HG03060 (cell line): ENCODE results near the gene DCP1B.

ENCODE experiments used
- ATAC-seq: cut with Tn5 transposase; IDR thresholded peaks from one replicate; pipeline ENCODE4 v1.9.1; 2021; ENCODE audit warnings: low read depth, moderate number of reproducible peaks; ENCODE audit not compliant: unreplicated experiment

The DCP1B gene

DNA sequence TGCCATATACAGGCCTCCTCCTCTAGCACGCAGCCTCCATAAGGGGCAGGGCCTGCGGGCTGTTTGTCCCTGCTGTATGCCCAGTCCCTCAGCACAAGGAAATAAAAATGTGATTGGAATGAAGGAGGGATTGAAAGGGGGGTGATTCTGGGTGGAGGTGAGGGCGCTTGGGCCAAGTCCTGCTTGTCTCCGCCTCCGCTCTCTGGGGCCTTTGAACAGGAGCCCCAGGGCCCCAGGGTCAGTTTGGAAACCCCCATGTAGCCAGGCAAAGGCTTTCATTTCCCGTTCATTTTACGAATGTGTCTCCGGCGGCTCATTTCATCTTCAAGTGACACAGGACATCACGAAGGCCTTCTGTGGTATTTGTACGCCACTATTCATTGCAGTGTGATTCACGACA is 81.3 kb downstream of the DCP1B start:
- ATAC-seq = no peak

DNA sequence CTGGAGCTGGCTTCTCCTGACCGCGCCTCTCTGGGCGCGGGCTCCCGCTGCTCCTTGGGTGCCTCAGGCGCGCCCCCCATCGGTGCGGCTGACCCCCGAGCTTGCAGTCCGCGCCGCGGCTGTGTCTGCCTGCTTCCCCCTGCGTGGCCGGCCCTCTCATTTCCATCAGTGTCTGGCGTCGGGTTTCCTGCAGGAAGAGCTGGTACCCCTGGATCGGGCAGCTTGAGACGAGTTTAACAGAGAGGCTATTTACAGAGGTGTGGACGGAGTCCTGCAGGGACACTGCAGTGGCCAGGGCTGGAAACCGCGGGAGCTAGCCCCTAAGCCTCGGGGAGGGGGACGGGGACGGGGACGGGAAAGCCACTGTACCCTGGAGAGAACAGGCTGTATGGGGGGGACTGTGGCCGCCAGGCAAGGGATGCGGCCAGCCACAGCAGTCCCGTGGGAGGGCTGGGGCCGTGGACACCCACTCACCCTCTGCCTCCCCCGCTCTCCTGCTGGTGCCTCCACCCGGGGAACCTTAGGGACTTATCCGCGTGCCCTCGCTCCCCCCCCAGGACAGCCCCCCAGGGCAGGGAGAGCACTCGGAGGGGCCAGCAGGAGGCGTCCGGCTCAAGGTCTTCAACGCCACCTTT is 82.1 kb downstream of the DCP1B start:
- no peak for ATAC-seq

DNA sequence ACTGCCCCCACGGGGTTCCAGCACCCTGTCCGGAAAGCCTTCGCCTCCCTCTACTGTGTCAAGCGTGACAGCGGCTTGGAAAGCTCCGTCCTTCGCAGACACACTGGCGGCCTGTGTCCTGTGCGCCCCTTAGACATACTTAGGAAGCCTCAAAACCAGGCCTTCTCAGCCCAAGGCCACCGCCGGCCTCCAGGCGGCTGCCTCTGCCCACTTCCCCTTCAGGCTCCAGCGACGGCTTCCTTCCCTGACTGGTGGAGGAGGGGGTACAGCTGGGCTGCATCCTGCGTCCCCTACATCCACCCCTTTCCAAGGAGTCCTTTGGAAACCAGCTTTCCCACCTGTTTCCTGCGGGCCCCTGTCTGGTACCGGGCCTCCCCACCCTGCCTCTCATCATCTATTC is 83.3 kb downstream of the DCP1B start:
- no peak for ATAC-seq

DNA sequence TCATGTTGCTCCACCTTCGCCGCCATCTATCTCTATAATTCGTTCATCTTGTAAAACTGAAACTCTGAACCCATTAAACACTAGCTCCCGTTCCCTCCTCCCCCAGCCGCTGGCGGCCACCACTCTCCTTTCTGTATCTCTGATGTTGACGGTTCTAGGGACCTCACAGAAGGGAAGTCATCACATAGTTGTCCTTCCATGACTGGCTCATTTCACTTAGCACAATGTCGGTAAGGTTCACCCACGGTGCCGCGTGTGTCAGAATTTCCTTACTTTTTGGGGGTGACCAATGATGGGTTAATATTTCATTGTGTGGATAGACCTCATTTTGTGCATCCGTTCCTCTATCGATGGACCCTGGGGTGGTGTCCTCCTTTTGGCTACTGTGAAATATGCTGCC is 83.8 kb downstream of the DCP1B start:
- no peak for ATAC-seq

DNA sequence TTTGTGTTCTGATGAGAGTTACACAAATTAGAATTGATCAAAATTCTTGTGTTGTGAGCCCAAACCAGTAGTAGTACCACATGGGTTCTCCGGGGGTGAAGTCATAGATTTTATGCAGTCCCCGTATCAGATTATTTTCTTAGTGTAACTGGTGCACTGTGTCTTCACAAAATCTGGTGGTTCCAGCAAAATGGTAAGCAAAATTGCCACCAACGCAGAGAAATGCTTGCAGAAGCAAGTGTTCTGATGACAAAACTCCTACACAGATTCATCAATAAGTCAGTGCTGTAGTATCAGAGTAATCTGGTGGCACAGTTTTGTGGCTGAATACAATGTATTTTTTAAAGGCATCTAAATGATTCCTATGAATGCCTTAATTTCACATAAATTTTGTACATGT is 84.5 kb downstream of the DCP1B start:
- ATAC-seq = no peak

DNA sequence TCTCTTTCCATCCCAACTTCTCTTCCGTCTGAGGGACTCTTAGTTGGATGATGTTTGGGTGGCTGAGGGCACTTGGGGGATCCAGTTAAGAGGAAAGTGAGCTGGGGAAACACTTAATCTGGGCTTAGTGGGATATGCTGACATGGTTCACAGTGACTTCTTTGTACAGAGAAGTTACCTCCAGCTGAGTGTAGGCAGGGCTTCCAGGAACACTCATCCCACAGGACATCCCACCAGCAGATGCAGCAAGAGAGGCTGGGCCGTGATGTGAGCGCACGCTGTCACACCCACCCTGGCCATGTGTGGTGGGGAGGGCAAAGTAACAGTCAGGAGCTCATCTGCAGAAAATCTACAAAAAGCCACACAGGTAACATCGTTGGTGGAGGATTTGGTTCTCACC is 85.0 kb downstream of the DCP1B start:
- no peak for ATAC-seq

DNA sequence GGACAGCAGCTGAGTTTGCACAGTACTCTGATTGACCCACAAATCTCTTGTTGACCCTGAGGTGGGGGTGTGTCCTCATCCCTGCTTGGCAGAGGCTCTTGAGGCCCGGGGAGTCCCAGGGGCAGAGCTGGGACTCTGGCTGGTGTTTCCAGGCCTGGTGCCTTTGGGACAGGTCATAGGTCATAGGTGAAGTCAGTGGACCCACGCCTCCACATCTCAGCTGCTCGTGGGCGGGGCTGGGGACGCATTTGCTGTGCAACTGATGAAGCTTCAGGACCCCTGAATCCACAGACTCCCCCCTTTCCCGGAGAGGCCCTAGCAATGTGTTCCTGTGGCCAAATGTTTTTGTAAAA is 85.4 kb downstream of the DCP1B start:
- no peak for ATAC-seq

DNA sequence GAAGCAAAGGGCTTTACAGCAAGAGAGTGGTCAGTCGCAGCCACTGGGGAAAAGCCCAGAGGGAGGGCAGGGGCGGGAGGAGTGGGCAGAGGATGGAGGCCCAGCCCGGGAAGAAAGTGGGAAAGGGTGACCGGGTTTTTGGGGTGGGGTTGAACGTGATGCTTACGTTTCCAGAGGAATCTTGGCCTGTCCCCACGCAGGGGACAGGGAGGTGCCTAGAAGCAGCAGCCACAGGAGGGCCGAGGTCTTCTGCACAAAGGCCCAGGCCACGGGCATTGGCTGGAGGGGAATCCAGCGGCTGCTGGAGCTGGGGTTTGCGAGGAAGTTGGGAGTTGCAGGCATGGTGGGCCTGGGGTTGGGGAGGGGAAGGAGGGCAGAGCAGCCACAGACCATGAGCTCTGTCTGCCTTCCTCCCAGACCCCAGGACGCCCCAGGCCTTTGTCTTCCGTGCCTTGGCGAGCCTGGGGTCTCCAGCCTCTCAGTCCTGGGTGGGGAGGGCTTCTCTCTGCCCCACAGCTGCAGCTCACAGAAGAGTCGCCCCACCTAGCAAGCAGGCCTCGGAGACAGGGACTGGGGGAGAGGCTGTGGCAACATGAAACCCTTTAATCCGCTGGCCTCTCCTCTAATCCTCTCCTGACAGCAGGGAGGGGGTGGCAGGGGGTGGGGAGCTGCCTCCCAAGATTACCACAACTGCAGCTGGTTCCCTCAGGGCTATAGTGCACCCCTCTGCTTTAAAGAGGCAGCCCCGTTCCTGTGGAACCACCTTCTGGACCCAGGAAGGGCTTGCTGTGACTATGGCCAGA is 86.0 kb downstream of the DCP1B start, which contains the start of gene CACNA2D4:
Gene CACNA2D4 (minus strand): TSS at position 572 of the 803 bp plus-strand sequence. CDS start 179 bp downstream, at position 393.
- ATAC-seq = no peak

DNA sequence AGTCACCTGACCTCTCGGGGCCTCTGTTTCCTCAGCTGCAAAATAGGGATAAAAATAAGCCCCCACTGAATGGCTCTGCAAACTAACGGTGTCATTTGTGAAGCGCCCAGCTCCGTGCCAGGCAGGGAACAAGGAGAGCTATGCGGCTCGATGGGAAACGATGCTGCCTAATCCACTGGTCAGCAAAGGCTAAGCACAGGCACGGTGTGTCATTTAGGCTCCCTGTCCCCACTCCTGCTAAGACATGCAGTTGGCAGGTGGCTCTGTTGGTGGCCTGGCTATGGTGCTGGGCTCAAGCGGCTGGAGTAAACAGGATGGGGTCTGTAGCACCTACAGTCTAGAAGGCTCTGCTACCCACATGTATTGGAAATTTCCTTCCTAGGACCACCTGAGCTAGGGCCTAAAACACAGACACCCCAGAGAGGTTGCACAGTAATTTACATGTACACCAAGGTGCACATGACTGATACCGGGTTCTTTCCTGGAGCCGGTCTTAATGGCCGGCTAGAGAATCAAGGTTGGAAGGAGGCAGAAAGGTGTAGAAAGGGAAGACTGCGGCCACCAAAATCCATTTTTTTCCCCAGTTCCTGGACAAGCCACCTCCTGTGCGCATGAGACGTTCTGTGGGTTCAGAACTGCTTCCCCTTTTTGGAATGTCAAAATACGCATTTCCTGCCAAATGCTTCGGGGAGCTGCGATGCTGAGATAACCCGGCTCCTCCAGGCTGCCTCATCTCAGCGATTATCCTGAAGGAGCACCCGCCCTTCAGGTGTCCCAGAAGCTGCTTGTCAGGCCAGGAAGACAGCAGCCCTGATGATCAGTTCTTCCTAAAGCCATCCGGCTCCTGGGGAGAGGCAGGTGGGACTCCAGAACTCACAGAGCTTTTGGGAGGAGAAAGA is 86.8 kb downstream of the DCP1B start:
- ATAC-seq = no peak

DNA sequence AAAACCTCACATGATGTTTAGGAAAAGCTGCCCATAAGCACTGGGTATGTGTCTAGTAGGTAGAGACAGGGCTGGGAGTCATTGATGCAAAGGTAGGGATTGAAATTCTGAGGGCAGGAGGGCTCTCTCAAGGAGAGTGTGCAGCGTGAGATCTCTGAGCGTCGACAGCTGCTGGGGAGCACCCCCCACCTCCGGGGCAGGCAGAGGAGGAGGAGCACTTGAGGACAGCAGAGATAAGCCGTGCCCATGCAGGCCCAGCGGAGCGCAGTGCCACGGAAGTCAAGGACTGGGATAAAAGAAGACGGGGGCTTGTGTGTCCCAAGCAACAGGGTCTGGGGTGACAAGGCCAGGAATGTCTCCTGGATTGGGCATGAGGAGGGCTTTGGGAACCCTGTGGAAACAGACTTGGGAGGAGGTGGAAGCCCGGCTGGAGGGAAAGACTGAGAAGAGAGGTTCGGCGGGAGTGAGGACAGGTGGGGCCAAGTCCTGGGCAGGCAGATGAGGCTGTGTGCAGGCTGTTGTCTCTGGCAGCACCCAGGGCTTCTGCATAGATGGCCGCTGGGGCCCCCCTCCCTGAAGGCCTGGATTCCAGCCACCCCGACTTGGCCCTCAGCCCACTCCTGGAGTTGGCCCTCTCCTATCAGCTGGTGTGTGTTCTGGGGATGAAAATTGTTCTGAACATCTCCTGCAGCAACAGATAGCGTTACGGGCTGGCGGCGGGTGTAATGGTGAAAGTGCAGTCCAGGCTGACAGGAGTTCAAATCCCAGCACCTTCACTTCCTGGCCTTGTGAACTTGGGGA is 87.7 kb downstream of the DCP1B start:
- ATAC-seq = no peak

DNA sequence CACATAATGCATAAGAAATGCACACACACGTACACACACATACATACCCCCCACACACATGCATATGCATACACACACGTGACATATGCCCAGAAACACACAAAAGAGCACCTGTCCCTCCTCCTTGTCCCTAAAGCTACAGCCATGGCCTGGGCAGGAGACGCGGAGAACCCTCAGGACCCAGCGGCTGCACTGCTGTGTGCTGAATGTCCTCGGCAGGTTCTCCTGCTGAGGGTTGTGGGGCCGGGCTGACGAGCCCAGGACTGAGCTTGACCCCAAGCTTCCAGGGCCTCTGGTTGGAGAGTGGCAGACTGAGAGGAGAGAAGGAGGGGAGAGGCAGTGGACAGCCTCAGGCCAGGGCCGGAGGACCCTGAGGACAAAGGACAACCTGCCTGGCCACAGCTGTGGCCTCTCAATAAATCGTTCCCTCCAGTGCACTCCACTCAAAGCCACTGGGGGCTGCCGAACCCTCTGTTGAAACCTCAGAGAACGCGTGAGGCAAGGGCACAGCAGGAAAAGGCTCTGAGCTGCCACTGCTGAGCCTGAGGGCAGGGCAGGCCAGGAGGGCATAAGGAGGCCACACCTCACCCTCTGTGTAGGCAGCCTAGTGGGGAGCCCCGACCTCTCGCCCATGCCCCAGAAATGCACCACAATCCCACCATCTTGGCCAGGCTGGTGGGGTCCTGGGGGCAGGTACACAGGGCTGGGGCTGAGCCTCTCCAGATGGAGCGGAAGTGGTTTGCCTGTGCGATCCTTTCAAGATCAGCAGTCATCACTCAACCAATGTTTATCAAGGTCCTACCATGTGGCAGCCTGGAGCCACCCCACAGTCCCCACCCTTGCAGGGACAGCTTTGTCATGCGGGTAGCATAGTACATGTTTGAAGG is 88.9 kb downstream of the DCP1B start:
- ATAC-seq = no peak

DNA sequence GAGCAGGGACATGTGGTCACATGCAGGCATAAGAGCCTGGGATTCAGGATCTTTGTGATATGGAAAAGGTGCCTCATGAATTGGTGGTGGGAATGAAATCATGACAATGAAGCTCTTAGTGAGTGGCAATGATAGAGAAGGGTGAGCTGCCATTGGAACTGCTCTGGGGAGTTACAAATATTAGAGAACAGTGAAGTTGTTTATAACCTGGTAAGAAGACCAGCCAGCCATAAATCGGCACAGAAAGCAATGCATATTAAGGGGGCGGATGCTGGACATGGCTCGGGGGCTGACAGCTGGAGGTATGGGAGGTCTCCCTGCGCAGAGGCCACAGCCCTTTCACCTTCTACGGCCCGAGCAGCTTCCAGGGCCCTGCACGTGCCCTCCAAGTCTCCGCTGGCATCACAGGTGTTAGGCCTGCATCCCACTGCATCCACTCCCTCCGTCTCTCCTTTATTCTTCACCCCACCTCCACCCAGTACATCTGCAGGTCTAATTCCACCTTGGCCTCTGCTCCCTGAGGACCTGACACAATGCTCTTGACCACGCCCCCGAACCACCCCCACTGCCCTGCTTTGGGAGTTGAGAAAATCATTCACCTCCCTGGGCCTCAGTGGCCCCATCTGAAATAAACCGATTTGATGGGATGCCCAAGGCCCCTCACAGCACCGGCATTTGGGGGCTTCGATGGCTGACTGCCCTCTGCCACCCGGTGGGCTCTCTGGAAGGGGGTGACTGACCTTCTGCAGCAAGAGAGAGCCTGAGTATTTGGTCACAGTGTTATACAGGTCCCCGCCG is 89.9 kb downstream of the DCP1B start:
- no peak for ATAC-seq

DNA sequence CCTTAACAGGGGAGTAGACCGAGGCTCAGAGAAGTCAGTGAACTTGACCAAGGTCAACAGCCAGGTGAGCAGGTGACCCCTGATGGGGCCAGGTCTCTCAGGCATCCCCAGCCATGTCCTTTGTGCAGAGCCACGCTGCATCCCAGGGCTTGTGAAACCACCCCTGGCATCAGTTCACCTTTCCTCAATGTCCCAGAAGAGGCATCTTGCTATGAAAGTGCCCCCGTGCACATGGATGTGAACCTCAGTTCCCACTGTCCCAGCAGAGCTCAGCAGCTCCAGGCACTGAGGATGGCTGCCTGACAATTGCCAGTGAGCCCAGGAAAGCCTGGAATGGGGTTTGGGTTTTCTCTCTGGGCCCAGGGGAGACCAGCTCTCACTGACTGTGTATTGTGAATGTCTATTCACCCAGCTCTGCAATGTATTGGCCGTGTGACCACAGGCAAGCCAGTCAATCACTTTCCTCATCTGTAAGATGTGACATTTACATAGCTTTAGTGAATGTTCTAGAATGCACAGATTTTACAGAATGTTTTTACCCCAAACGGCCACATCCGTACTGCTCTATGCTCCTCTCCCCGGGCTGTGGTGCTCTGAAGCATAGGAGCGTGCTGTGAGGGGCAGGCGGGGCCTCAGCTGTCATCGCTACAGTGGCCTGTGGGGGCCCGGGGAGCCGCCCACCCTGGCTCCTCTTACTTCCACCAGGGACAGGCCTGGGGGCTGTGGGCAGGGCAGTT is 90.7 kb downstream of the DCP1B start:
- ATAC-seq = no peak

DNA sequence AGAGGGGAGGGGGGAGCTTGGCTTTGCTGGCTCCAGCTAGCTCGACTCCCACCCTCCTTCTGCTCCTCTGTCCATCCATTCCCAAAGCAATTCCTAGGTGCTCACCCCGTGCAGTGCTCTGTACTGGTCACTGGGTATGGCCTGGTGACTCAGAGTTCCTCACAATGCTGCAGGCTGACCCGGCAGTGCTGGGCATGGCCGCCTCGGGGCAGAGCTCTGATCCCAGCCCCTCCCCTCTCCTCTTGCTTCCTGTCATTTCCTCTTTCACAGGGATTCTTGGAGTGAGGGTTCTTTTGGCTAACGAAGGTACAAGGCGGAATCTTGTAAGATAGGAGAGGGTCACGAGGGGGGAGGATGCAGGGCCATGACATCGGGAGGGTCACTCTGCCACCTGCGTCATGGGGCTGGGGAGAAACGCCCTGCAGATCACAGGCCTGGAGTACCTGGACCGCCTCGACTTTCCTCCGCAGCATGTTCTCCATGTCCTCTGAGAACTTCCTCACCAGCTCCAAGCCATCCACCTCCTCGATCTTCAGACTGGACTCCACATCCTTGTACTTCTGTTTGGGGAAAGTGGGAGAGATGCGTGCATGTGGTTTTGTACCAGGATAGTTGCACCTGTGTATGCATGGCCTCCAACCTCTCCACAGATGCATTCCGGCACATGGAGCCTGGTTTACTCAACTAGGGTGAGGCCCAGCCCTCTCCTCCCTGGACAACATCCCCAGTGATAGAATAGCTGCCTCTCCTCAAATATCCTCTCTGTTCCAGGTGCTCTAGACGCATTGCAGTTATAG is 91.5 kb downstream of the DCP1B start:
- ATAC-seq = no peak

DNA sequence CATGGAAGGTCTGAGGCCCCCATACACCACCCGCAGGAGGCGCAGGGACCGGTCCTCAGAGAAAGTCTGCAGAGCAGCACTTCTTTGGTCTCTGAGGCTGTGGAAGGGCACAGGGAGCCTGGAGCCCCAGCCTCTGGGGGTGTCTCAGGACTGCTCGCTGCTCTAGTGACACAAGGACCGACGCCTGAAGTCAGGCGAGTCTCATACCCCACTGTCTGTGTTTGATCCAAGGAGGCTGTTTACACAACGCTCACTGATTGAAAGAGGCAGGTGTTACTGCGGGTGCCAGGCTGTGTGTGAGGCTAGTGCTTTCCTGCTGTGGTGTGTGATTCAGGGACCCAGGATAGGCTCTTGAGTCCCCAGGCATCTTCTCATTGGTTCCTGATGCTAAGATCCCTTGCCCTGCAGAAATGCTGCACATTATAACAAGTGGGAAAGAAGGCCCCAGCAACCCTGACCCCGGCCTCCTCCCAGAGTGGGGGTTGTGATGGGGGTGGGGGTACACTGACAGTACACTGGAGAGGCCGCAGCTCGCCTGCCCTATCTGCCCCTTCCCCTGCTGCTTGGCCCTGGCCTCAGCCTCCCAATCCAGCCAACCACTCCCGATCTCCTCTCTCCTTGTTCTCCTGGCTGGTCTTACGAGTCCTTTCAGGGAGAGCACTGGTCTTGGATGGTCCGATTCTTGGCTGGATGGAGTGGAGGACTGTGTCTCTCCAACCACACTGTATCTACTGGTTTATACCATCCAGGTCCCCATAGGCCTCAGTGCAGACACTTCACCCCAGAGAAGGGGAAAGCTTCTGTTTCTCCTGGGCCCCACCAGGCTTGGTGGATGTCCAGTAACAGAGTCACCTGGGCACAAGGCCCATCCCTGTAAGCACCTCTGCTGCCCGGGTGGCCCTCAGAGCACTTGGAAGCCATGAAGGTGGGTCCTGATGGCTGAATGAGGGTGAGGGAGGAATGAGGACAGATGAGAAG is 92.4 kb downstream of the DCP1B start:
- no peak for ATAC-seq

DNA sequence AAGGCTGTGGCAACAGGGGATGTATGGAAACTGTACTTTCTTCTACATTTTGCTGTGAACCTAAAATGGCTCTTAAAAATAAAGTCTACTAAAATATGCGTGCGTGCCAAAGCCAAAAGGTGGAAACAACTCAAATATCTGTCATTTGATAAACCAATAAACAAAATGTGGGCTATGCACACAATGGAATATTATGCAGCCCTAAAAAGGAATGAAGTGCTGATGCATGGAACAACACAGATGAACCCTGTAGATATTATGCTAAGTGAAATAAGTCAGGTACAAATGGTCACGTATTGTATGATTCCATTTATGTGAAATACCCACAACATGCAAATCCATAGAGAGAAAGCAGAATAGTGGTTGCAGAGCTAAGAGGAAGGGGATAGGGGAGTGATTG is 93.8 kb downstream of the DCP1B start:
- no peak for ATAC-seq
